Fibroblast of the aortic adventitia (primary cell): ENCODE results near the gene SUMO3. TPM values are rescaled to one million over a fixed set of nuclear protein-coding genes. Genes with fewer than 3 reads are reported as not detected.
A peak's percentile ranks its signal among the peaks of the same experiment; 100 is the strongest.

Source experiments
- DNase-seq: peaks from one replicate; pipeline ENCODE4 v3.0.0-alpha.2; 2010; ENCODE audit warnings: low read depth
- H3K4me3 ChIP-seq: 2 replicates; pipeline ENCODE4 v1.5.1; 2011; ENCODE audit warnings: low read depth, mild to moderate bottlenecking, control low read depth, low read length, moderate library complexity
- total RNA-seq: library from RNA; depleted of rRNA; stranded (reverse); fragments of >200 nt; gene quantifications from 2 replicates; pipeline ENCODE4 v1.2.3, GENCODE V29; 2012; ENCODE audit warnings: low replicate concordance
- TF ChIP-seq, protein P1 (sequence below): IDR thresholded peaks from 2 replicates; pipeline ENCODE4 v1.5.1; 2011; ENCODE audit warnings: mild to moderate bottlenecking, low read length, control low read depth, inconsistent platforms; ENCODE audit not compliant: insufficient read depth

SUMO3 gene
- total RNA-seq, 1 donor, result 130 TPM

DNA sequence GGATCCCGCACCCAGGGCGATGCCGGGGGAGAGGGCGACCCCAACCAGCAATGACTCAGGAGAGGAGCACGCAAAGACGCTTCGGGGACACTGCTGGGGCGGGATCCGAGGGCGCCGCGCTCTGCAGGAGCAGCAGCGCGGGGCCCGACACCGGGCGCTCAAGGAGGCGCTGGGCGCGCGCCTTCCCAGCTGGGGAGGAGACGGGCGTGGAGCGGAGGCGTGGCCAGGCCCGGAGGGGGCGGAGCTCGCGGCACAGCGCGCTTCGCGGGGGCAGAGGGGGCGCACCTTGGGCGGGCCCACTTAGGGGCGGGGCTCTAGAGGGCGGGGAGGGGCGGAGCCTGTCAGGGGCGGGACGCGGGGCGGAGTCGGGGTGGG lies 369 bp downstream of the SUMO3 start:
- TF ChIP-seq, protein P1, sequence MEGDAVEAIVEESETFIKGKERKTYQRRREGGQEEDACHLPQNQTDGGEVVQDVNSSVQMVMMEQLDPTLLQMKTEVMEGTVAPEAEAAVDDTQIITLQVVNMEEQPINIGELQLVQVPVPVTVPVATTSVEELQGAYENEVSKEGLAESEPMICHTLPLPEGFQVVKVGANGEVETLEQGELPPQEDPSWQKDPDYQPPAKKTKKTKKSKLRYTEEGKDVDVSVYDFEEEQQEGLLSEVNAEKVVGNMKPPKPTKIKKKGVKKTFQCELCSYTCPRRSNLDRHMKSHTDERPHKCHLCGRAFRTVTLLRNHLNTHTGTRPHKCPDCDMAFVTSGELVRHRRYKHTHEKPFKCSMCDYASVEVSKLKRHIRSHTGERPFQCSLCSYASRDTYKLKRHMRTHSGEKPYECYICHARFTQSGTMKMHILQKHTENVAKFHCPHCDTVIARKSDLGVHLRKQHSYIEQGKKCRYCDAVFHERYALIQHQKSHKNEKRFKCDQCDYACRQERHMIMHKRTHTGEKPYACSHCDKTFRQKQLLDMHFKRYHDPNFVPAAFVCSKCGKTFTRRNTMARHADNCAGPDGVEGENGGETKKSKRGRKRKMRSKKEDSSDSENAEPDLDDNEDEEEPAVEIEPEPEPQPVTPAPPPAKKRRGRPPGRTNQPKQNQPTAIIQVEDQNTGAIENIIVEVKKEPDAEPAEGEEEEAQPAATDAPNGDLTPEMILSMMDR, result no peak
- peak overlapping the region; percentile 80 for H3K4me3 ChIP-seq
- peak; percentile 86 for DNase-seq

DNA sequence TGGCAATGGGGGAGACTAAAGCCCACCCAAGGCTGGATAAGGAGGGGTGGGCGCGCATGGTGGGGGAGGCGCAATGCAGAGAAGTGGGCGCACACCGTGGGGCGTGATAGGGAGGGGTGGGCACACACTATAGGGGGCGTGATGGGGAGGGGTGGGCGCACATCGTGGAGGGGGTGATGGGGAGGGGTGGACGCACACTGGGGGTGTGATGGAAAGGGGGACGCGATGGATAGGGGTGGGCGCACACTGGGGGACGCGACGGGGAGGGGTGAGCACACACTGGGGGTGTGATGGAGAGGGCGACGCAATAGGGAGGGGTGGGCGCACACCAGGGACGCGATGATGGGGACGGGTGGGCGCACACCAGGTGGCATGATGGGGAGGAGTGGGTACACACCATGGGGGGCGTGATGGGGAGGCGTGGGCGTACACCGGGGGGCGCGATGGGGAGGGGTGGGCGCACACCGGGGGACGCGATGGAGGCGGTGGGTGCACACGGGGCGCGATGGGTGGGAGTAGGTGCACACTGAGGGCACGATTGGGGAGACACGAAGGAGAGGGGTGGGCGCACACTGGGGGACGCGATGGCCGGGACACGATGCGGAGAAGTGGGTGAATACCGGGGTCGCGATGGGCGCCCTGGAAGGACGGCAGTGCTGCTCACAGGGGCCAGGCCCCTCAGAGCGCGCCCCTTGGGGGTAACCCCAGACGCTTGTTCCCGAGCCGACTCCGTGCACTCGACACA lies 929 bp downstream of the SUMO3 start:
- DNase-seq, result no peak
- peak overlapping the region; percentile 80 for H3K4me3 ChIP-seq

DNA sequence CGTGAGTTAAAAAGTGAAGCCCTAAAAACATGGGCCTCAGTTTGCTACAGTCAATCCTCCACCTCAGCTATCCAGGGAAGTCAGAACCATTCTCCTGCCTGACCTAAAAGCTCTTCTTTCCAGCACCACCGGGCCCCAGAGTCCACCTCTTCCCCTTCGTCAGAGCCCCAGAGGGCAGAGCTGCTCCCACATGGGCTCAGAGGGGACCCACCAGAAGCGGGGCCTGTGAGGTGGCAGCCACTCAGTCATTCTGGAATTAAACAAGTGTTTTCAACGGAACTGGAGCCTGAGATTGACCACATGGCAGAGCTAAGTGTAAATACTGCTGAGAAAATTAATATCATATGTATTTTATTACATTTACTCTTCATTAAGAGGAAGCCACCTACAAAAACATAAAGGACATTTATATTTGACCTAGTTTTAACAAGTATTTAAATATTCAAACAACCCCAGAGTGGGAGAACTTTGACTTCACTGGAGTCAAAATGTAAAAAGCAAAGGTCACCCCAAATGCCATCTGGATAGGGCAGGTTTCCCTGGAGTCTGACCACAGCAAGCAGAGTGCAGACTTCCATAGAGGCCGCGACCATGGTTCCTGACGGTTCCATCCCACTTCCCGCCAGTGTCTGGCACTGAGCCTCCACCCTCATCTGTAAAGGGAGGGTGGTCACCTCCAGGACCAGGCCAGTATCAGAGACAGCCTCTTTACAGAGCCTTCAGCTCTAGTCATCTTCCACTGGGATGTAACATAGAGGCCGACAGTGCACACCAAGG lies 1.8 kb downstream of the SUMO3 start:
- H3K4me3 ChIP-seq, result no peak overlapping the region
- TF ChIP-seq, protein P1, result no peak
- no peak for DNase-seq

More for the DNA sequence above, 929 bp downstream of the SUMO3 start:
- TF ChIP-seq, protein P1, result no peak

DNA sequence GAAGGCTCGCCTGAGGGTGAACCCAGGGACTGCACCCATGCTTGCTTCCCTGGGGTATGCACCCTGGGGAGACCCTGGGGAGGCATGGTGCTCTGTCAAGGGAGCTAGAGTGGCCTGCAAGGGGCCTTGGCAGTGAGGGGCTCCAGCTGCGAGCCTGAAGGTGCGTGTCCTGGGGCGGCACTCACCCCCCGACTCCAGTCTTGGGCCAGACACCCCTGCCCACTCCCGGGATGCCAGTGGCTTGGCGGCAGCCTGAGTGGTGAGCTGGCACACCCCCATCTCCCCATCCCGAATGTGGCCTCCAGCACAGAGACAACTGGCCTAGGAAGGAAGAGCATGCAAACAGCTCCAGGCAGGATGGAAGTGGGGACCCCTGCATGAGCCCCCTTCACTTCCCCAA lies 2.6 kb downstream of the SUMO3 start:
- no peak overlapping the region for H3K4me3 ChIP-seq
- no peak for DNase-seq
- TF ChIP-seq, protein P1, result no peak

DNA sequence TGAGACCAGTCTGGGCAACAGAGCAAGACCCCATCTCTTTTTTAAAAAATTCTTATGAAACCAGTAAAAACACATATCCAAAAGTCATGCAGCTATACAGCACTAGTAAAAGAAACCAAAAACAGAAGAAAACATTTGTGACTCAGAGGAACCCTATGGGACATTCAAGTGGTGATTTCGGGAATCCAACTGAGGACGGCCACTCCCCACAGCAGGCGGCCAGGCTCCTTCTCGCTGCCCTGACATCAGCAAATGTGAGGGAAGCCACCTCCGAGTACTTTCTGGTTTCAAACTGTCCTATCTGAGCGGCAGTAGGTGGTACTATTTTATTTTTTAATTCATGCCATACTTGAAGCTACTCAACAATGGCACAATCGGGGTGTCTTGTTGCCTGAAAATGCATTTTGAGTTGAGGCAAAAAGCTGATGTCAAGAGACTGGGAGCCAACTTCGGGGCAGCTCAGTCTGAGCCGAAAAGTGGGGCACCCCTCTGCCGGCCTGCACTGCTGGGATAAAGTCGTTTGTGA lies 3.3 kb downstream of the SUMO3 start:
- peak; percentile 22 for DNase-seq
- TF ChIP-seq, protein P1, result no peak

DNA sequence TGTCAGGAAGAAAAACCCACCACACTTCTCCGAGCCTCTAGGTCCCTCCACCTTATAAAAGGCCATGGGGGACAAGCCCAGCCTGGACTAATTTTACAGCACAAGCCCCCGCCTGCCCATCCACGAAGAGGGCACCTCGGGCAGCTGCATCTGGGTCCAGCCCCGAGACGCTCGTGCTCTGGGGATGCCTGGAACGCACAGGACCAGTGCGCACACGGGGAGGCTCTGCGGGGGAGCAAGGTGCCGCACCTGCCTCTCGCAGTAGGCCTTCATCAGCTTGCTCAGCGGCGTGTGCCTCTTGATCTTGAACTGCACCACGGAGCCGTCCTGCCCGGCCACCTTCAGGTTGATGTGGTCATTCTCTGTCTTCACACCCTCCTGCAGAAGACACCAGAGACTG lies 4.1 kb downstream of the SUMO3 start:
- TF ChIP-seq, protein P1, result no peak
- no peak overlapping the region for H3K4me3 ChIP-seq
- DNase-seq, result no peak

More for the DNA sequence above, 3.3 kb downstream of the SUMO3 start:
- no peak overlapping the region for H3K4me3 ChIP-seq
